GM04504 (cell line): ENCODE measurements around the gene RAB7A.

Experiments
- DNase-seq: peaks from one replicate; pipeline ENCODE4 v3.0.0-alpha.2; 2012; ENCODE audit warnings: low read depth

RAB7A gene

DNA sequence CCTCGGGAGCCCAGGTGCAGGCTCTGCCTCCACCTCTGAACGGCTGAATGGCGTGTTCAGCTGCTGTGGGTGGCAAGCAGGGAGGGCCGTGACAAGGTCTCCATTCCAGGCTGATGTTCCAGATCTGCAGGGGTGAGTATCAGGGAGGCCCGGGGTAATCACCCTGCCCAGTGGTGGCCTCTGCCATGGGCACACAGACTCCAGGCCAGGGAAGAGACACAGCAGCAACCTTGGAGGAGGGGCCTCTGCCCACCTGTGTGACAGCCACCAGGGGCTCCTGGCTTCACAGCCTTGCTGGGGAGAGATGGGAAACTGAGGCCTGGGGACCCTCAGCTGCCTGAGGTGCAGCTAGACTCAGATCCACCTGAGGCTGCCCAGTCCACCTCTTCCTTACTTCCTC is 127.8 kb downstream of the RAB7A start:
- DNase-seq = no peak

GRCh38 chr3:128854475-128854874 is 128.5 kb downstream of the RAB7A start:
- DNase-seq = no peak

DNA sequence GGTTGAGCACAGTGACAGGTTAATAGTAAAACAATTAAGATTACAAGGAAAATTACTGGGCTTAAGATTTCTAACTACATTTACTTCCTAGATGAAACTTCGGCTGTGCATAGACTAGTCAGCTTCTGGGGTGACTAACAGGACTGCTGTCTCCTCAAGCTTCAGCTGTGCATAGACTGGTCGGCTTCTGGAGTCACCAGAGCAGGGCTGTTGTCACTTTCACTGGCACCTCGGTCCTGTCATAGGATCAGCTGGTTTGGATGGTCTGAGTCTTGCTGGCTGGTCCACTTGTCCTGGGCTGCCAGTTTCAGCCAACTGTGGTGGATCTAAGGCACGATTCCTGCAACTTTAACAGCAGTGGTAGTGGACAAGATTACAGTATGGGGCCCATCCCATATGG is 129.6 kb downstream of the RAB7A start:
- no peak for DNase-seq

GRCh38 chr3:128858167-128858566 is 132.2 kb downstream of the RAB7A start:
- DNase-seq = no peak

DNA sequence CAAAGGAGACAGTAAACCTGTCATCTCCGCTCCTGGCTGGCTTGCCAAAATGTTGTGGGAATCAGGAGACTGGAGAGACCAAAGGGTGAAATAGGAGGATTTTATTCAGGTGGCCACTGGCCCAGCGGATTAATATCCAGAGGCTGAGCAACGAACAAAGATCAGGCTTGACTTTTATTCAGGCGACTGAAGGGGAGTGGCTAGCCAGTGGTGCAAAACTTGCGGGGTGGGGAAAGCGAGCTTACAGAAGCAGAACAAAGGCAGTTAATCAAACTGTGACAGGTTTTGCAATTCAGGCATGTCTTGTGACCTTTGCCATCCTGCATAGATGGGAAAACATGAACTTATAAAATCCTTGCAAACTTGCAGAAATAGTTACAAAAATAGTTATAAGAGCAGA is 133.6 kb downstream of the RAB7A start:
- DNase-seq = no peak

DNA sequence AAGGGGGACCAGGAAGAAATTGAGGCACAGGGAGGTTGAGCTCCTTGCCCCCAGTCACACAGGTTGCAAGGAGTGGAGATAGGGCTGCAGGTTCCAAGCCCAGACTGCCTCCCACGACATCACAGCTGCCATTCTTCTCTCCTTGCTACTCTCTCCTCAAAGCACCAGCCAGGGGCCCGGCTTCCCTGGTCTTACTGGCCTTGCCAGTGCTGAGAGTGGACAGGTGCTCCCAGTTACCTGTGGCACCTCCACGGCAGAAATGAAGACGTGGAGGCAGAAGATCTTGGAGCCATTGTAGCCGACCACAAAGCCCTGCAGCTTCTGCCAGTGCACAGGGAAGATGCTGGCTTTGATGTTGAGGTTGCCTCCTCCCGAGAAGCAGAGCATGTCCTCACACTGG is 135.5 kb downstream of the RAB7A start:
- DNase-seq = no peak

DNA sequence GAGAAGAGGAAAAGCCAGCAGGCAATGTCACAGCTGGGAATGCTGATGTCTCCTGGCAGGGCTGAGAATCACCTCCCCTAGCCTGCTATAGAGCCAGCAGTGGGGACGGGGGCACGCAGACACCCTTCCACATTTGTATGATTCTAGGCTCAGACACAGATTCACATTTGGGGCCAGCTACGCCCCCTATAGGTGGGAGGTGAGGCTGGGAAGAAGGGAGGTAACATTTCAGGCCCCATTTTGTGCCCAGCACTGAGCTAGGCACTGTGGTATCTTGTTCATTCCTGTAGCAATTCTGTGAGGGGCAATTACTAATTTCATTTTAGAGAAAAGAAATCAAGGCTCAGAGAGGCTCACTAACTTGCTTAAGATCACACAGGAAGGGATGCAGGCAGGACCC is 137.6 kb downstream of the RAB7A start:
- DNase-seq = no peak
